Vagina (tissue), 2 donors: ENCODE results near the gene CIAO3. TPM values are rescaled to one million over a fixed set of nuclear protein-coding genes. Genes with fewer than 3 reads are reported as not detected.

Experiments
- DNase-seq, 2 donors: peaks; one replicate each; pipeline ENCODE4 v3.0.0-alpha.2; 2017; ENCODE audit errors: extremely low spot score in 2 of 2
- H3K27ac ChIP-seq: fragments of 200-600 bp; sonication (generic); one replicate; pipeline ENCODE4 v1.5.1; 2019
- H3K27me3 ChIP-seq: fragments of 200-600 bp; sonication (generic); one replicate; pipeline ENCODE4 v1.5.1; 2019
- H3K36me3 ChIP-seq, 2 donors: fragments of 200-600 bp; sonication (generic); one replicate each; pipeline ENCODE4 v1.5.1; 2017 to 2019
- H3K4me1 ChIP-seq: fragments of 200-600 bp; sonication (generic); one replicate; pipeline ENCODE4 v1.5.1; 2019
- H3K4me3 ChIP-seq, 2 donors: fragments of 200-600 bp; sonication (generic); 1 replicate in 1 of 2; 2 replicates in 1 of 2; pipeline ENCODE4 v1.5.1; 2016 to 2019
- H3K9me3 ChIP-seq: fragments of 200-600 bp; sonication (generic); one replicate; pipeline ENCODE4 v1.5.1; 2019
- POLR2A ChIP-seq, 2 donors: fragments of 450-650 bp; IDR thresholded peaks; one replicate each; pipeline ENCODE4 v1.6.1; 2017; ENCODE audit warnings: antibody characterized with exemption in 2 of 2, mild to moderate bottlenecking in 2 of 2, moderate library complexity in 2 of 2
- POLR2AphosphoS5 ChIP-seq, 2 donors: sonication (generic); formaldehyde crosslinking; IDR thresholded peaks; one replicate each; pipeline ENCODE4 v1.9.0; 2017; ENCODE audit warnings: antibody characterized with exemption in 2 of 2, mild to moderate bottlenecking in 2 of 2, low read depth in 1 of 2; ENCODE audit not compliant: insufficient read depth in 1 of 2
- intact Hi-C: fragments of 100-400 bp; cut with DNase I; formaldehyde crosslinking; loops from one replicate; pipeline ENCODE4 v1.15.1; 2023
- total RNA-seq: library from RNA; depleted of rRNA; stranded (reverse); fragments of >200 nt; gene quantifications from one replicate; pipeline ENCODE4 v1.2.3, GENCODE V29; 2016
- TF ChIP-seq, protein P1 (sequence below), 3 experiments: fragments of 450-650 bp in 2 of 3; fragments of 200-600 bp in 1 of 3; sonication (generic) in 1 of 3; IDR thresholded peaks; one replicate each; pipeline ENCODE4 v1.5.1; 2017 to 2019; ENCODE audit warnings: antibody characterized with exemption in 3 of 3, mild to moderate bottlenecking in 2 of 3, moderate library complexity in 2 of 3

Gene CIAO3
- total RNA-seq, 1 donor from 2014 or later = 32.7 TPM

DNA sequence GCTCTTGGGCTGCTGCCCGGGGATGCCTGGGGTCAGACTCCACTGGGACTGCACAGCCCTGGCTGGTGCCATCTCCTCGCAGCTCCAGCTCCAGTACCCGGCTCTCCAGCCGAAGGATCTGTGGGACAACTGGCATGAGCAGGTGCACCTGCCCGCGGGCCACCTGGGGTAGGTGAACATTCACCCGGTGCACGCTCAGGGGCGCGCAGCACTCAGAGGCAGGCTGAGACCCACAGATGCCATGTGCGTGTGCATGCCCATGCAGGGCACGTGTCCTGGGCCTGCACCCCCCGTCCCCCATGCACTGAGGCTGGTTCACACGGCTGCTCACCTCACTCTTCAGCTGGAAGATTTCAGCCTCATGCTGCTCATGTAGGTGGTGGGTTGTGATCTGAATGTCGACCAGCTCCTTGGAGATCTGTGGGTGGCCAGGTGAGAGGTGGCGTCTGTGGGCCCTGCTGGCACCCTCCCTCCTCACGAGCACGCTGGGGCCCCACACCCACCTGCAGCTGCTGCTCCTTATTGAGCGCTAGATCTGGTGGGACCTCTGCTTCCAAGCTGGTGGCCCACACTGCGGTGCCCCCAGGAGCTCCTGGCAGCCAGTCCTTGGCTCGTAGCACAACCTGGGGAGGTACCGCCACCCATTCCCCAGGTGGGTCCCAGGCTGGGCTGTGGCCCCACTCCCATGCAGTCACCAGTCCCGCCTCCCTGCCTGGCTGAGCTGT is 15.2 kb downstream of the CIAO3 start:
- no peaks in the 10 kb centered on the region for H3K27me3 ChIP-seq

DNA sequence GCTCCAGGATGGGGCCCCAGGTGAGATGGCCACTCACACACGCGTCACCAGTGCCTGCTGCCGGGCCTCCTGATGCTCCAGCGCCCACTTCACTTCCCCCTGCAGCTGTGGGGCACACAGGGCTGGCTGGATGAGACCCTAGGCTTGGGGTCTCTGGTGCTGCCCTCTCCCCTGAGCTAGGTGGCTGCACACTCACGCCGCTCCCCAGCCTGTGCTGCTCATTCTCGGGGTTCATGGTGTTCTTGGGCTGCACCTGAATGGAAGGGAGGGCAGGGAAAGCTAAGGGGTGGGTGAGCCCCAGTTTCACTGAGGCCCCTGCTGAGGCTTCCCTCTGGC is 15.8 kb downstream of the CIAO3 start:
- H3K4me1 ChIP-seq = peaks cover 56% of the 10 kb centered on the region
- intact Hi-C loops = no loop called here

More for the DNA sequence above, 15.2 kb downstream of the CIAO3 start:
- Histone ChIP-seq H3K27ac (no peak overlapping the region), H3K36me3 (no peaks in the 10 kb centered on the region), H3K4me3 (no peak overlapping the region), H3K9me3 (no peaks in the 10 kb centered on the region), H3K4me1 (peaks cover 50% of the 10 kb centered on the region)
- no peak for DNase-seq
- no peak for TF ChIP-seq POLR2AphosphoS5 (IDR thresholded peaks at IDR 0.05; ENCODE audit: insufficient read depth in 1 of 2, low read depth in 1 of 2)
- TF ChIP-seq POLR2A (IDR thresholded peaks at IDR 0.05) = no peak
- TF ChIP-seq, protein P1, sequence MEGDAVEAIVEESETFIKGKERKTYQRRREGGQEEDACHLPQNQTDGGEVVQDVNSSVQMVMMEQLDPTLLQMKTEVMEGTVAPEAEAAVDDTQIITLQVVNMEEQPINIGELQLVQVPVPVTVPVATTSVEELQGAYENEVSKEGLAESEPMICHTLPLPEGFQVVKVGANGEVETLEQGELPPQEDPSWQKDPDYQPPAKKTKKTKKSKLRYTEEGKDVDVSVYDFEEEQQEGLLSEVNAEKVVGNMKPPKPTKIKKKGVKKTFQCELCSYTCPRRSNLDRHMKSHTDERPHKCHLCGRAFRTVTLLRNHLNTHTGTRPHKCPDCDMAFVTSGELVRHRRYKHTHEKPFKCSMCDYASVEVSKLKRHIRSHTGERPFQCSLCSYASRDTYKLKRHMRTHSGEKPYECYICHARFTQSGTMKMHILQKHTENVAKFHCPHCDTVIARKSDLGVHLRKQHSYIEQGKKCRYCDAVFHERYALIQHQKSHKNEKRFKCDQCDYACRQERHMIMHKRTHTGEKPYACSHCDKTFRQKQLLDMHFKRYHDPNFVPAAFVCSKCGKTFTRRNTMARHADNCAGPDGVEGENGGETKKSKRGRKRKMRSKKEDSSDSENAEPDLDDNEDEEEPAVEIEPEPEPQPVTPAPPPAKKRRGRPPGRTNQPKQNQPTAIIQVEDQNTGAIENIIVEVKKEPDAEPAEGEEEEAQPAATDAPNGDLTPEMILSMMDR (IDR thresholded peaks at IDR 0.05) = no peak
- intact Hi-C loops = no loop called here

DNA sequence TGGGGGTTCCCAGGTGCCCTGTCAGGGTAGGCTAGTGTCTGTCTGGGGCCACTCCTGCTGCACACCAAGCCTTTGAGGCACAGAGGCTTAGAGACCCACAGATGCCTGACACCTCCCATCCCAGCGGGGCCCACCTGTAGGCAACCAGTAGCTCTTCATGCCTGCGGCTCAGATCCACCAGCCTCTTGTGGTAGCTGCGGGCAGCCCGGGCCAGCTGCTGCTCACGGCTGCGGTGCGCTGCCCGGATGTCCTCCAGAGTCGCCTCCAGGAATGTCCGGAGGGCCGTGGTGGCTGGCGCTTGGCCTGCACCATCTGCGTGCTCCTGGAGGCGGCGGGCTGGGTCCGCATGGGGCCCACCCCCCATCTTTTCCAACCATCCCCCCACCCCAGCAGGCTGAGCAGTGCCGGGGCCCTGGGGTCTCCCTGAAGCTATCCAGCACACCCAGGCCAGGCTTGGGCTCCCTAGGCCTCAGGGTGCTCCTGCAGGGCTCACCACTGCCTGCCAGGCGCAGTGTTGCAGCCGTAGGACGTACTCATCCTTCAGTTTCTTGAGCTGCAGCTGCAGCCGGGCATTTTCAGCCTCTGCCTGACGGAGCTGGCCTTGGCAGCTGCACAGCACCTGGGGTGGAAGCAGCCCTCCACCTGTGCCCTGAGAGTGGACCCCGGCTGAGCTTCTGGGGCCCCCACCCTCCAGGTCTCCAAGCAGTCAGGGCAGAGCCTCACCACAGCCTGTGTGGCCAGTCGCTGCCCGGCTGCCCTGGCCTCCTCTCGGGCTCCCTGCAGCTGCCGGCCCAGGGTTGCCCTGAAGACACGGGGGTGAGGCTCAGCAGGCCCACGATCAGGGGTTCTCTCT is 16.4 kb downstream of the CIAO3 start:
- Histone ChIP-seq H3K27me3 (no peaks in the 10 kb centered on the region), H3K36me3 (no peaks in the 10 kb centered on the region), H3K27ac (no peak overlapping the region), H3K4me3 (no peak overlapping the region), H3K4me1 (peaks cover 59% of the 10 kb centered on the region), H3K9me3 (no peaks in the 10 kb centered on the region)
- DNase-seq = no peak
- intact Hi-C loops = loop anchor here (5.0 kb wide), 1 partner anchor 63 kb away; the partner anchor contains the start of genes CHTF18 and RPUSD1
- TF ChIP-seq, protein P1 (IDR thresholded peaks at IDR 0.05) = no peak
- TF ChIP-seq POLR2A (IDR thresholded peaks at IDR 0.05) = no peak
- TF ChIP-seq POLR2AphosphoS5 (IDR thresholded peaks at IDR 0.05; ENCODE audit: insufficient read depth in 1 of 2, low read depth in 1 of 2) = no peak

More for the DNA sequence above, 15.8 kb downstream of the CIAO3 start:
- DNase-seq = no peak
- no peak overlapping the region for H3K4me3 ChIP-seq
- H3K9me3 ChIP-seq = no peaks in the 10 kb centered on the region
- H3K27me3 ChIP-seq = no peaks in the 10 kb centered on the region
- H3K36me3 ChIP-seq = no peaks in the 10 kb centered on the region
- TF ChIP-seq, protein P1 (IDR thresholded peaks at IDR 0.05) = no peak
- TF ChIP-seq POLR2AphosphoS5 (IDR thresholded peaks at IDR 0.05; ENCODE audit: insufficient read depth in 1 of 2, low read depth in 1 of 2) (no peak), POLR2A (IDR thresholded peaks at IDR 0.05) (no peak)
- H3K27ac ChIP-seq = no peak overlapping the region

DNA sequence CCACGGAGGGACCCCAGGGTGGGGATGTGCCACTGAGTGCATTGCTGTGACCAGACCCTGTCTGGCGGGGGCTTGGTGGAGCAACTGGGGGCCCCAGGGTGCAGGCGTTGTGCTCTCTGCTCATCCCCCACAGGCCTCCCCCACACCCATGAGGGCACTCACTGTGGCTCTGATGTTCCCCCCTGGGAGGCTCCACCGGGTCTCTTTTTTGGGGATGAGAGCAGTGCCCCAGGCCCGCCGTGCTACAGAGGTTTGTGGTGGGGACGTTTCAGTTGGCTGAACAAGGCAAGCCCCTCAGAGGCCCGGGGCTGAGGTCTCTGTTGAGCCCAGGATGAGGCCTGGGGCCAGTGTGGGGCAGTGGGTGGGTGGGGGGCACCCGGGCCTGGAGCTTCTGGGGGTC is 17.1 kb downstream of the CIAO3 start:
- H3K4me1 ChIP-seq = peaks cover 53% of the 10 kb centered on the region
- no peak overlapping the region for H3K4me3 ChIP-seq
- intact Hi-C loops = loop anchor here (5.0 kb wide), 1 partner anchor 64 kb away; the partner anchor contains the start of genes CHTF18 and RPUSD1
- no peak for DNase-seq
- no peaks in the 10 kb centered on the region for H3K27me3 ChIP-seq
- no peak overlapping the region for H3K27ac ChIP-seq
- H3K36me3 ChIP-seq = no peaks in the 10 kb centered on the region
- no peaks in the 10 kb centered on the region for H3K9me3 ChIP-seq
- TF ChIP-seq, protein P1 (IDR thresholded peaks at IDR 0.05) = no peak
- no peak for TF ChIP-seq POLR2A (IDR thresholded peaks at IDR 0.05)
- TF ChIP-seq POLR2AphosphoS5 (IDR thresholded peaks at IDR 0.05; ENCODE audit: insufficient read depth in 1 of 2, low read depth in 1 of 2) = no peak
